Stimulated activated CD4-positive, alpha-beta T cell treated with anti-CD3 and anti-CD28 coated beads, Interleukin-2, amount 100 ng/mL, for 24 hours (primary cell): ENCODE data around the gene ZC3H10.
"Not testable (repeated sequence)": the region's sequence is repeated elsewhere in the genome, so short reads cannot be mapped to it uniquely, and the experiment has no call there.

Source experiments
- DNase-seq, 2 donors: peaks; one replicate each; pipeline ENCODE4 v3.0.0-alpha.2; 2020

ZC3H10 gene, protein sequence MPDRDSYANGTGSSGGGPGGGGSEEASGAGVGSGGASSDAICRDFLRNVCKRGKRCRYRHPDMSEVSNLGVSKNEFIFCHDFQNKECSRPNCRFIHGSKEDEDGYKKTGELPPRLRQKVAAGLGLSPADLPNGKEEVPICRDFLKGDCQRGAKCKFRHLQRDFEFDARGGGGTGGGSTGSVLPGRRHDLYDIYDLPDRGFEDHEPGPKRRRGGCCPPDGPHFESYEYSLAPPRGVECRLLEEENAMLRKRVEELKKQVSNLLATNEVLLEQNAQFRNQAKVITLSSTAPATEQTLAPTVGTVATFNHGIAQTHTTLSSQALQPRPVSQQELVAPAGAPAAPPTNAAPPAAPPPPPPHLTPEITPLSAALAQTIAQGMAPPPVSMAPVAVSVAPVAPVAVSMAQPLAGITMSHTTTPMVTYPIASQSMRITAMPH

GRCh38 chr12:56117778-56118687 is at the start of gene ZC3H10:
ZC3H10 (plus strand) TSS chr12:56118266; CDS start chr12:56120563, 2,297 bp downstream.
- DNase-seq, result peak; percentile 98

DNA sequence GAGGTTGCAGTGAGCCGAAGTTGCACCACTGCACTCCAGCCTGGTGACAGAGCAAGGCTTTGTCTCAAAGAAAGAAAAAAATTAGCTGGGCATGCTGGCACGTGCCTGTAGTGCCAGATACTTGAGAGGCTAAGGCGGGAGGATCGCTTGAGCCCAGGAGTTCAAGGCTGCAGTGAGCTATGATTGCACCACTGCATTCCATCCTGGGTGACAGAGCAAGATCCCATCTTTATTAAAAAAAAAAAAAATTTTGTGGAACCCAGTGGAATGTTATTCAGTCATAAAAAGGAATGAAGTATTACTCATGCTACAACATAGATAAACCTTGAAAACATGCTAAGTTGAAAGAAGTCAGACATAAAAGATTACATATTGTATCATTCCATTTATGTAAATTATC is 46.4 kb upstream of the ZC3H10 start:
- DNase-seq, result no peak

DNA sequence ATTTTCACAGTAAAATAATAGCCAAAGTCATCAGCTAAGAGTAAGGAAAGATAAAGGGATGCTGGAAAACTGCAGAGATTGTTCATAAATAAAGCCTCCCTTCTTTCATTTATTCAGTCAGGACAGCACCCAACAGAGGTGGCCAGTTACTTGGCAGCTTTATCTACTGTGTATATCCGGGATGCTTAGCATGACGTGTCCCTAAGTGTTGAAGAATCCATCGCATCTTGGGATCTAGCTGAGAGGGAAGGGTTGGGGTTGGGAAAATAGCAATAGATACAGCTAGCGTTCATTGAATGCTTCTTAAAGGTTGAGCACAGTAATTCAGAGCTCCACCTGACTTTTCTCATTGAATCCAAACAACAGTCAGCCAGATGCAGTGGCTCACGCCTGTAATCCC is 43.7 kb upstream of the ZC3H10 start:
- no peak for DNase-seq

DNA sequence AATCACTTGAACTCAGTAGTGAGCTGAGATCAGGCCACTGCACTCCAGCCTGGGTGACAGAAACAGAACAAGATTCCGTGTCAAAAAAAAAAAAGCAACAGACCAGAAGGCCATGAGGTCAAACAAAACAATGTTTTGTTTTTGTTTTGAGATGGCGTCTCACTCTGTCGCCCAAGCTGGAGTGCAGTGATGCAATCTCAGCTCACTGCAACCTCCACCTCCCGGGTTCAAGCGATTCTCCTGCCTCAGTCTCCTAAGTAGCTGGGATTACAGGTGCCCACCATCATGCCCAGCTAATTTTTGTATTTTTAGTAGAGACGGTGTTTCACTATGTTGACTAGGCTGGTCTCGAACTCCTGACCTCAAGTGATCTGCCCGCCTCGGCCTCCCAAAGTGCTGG is 40.1 kb upstream of the ZC3H10 start:
- not testable (repeated sequence) for DNase-seq

DNA sequence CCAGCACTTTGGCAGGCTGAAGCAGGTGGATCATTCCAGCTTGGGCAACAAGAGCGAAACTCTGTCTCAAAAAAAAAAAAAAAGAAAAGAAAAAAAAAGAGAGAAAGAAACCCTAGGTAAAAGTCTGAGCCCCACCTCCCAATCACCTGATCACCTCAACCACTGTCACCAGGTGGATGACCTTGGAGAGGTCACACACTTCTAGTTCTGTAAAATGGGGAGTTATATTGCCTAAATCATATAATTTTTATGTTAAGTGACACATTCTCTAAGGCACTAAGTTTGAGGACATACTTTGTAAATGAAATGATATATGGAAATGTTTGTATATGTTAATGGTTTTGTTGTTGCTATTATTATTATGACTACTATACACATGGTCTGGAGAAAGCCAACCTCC is 39.6 kb upstream of the ZC3H10 start:
- no peak for DNase-seq

DNA sequence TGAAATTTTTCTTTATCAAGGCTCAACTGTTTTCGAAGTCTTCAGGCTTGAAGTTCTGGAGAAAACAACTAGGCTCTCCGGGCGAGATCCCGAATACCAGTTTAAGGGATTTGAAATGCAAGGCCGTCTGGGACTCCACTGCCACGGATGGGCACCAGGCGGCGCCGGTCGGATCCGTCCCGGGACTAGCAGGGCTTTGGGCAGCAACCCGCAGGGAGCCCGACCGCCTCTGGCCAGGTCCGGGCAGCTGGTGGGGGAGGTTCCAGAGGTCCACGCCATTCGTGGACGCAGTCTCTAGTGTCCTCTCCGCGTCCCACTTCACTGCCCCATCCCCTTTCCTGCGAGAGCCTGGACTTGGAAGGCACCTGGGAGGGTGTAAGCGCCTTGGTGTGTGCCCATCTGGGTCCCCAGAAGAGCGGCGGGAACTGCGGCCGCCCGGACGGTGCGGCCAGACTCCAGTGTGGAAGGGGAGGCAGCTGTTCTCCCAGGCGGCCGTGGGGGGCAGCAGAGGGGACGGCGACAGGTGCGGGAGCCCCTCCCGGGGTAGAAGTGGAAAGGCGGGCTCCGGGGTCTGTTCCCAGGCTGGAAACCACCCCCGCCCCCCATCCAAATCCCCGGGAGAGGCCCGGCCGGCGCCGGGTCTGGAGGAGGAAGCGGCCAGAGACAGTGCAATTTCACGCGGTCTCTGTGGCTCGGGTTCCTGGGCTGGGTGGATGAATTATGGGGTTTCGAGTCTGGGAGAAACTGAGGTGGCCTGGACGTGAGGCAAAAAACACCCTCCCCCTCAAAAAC is 38.9 kb upstream of the ZC3H10 start:
- peak; percentile 61 to 71 for DNase-seq

DNA sequence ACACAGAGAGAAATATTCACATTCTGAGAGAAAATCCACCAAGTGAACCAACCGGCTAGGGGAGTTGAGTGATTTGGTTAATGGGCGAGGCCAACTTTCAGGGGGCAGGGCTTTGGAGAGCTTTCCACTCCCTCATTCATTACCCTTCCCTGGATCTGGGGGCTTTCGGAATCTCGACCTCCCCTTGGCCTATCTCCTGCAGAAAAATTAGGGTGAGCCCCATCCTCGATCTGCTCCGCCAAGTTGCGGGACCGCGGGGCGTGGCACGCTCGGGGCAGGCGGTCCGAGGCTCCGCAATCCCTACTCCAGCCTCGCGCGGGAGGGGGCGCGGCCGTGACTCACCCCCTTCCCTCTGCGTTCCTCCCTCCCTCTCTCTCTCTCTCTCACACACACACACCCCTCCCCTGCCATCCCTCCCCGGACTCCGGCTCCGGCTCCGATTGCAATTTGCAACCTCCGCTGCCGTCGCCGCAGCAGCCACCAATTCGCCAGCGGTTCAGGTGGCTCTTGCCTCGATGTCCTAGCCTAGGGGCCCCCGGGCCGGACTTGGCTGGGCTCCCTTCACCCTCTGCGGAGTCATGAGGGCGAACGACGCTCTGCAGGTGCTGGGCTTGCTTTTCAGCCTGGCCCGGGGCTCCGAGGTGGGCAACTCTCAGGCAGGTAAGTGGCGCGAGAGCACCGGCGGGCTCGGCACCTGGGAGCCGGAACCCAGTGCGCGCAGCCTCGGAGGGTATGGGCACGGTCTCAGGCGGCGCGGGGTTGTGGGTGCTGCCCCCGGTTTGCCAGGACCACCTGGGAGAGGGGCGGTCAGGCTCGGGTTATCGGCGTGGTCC is 38.1 kb upstream of the ZC3H10 start, which contains the start of gene ERBB3:
ERBB3 (plus strand) TSS at position 443 of the 833 bp plus-strand sequence; CDS start at position 579, 136 bp downstream.
- peak; percentile 72 to 79 for DNase-seq

GRCh38 chr12:56080556-56081138 is 37.4 kb upstream of the ZC3H10 start:
- peak in 1 of 2 donors; percentile 7 for DNase-seq

DNA sequence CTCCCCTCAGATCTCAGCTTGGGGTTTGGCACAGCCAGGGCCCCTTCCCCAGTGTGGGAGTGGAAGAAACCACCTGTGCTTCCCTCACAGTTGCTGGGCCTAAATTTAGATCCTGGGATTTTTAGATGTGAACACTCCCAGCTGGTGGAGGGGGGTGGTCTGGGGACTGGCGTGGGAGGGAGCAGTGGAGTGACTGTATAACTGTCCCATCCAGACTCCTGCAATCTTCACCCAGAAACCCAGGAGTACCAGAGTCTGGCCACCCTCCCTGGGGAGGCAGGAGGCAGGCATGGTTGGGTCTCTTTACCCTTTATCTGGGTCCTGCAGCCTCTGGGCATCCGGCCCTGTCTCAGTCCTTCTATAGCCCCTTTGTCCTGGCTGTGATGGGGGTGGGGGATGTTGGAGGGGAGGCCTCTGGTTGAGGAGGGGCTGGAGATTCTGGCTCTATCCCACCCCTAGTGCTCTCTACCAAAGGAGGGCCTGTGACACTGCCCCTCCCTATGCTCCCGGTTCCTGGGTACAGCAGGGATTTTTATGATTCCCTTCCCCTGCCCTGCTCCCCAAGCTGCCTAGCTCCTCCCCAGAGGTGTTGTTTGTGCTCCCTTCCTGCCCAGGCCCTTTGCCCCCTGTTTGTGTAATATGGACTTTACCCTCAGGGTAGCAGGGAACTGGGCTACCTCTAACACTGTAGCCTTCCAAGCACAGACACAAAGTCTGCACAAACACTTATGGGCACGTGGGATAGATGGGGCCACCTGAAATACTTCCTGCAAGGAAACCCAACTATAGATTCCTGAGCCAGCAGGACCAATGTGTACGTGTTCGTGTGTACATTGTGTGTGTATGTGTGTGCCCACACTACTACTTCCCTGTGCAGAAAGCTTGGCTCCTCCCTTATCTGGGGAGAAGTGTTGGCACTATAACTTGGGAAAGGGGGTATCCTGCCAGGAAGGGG is 36.4 kb upstream of the ZC3H10 start:
- no peak for DNase-seq

- no peak for DNase-seq
Measured at GRCh38 chr12:56082382-56082781, 35.7 kb upstream of the ZC3H10 start.

- DNase-seq, result no peak
Measured at GRCh38 chr12:56082967-56083366, 35.1 kb upstream of the ZC3H10 start.

DNA sequence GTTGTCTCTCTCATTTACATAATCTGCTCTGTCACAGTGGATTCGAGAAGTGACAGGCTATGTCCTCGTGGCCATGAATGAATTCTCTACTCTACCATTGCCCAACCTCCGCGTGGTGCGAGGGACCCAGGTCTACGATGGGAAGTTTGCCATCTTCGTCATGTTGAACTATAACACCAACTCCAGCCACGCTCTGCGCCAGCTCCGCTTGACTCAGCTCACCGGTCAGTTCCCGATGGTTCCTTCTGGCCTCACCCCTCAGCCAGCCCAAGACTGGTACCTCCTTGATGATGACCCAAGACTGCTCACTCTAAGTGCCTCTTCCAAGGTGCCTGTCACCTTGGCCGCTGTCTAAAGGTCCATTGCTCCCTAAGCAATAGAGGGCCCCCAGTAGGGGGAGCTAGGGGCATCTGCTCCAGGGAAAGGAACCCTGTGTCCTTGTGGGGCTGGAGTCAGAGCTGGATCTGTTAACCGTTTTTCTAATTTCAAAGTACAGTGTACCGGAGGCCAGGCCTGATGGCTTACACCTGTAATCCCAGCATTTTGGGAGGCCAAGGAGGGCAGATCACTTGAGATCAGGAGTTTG is 33.0 kb upstream of the ZC3H10 start:
- DNase-seq, result peak in 1 of 2 donors; percentile 43

- no peak for DNase-seq
Measured at GRCh38 chr12:56086096-56086495, 32.0 kb upstream of the ZC3H10 start.

- DNase-seq, result no peak
Measured at GRCh38 chr12:56086608-56087007, 31.5 kb upstream of the ZC3H10 start.

DNA sequence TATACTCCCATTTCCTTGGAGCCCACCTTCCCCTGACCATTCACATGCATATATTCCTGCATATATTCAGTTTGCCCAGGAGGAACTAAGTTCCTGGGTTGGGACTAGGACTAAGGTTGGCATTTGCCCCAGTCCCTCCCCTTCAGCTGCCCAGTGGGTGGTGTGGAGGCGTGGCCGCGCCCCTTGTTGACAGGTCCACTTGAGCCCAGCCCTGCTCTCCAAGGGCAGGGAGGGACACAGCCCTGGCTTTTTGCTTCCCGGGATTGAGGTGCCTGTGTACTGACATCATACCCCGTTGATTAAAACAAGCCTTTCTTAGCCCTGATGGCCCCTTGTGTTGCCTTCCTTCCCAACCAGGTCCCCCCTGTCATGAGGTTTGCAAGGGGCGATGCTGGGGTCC is 30.8 kb upstream of the ZC3H10 start:
- no peak for DNase-seq

- no peak for DNase-seq
Measured at GRCh38 chr12:56097738-56098137, 20.3 kb upstream of the ZC3H10 start.

DNA sequence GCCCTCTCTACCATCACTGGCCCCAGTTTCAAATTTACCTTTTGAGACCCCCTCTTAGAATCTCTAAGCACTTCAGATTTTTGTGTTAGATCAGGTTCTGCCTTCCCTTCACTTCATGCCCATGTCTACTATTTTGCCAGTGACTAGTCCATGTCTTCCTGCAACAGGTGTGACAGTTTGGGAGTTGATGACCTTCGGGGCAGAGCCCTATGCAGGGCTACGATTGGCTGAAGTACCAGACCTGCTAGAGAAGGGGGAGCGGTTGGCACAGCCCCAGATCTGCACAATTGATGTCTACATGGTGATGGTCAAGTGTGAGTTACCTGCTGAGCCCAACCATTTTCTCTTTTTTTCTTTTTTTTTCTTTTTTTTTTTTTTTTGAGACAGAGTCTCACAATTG is 19.5 kb upstream of the ZC3H10 start:
- no peak for DNase-seq

GRCh38 chr12:56099787-56100186 is 18.3 kb upstream of the ZC3H10 start:
- no peak for DNase-seq

- DNase-seq, result no peak
Measured at GRCh38 chr12:56101045-56101444, 17.0 kb upstream of the ZC3H10 start.

- no peak for DNase-seq
Measured at GRCh38 chr12:56102683-56103065, 15.4 kb upstream of the ZC3H10 start.
